Mesendoderm (in vitro differentiated cells): Measurements from ENCODE around the gene RBM39.

Experiments used
- DNase-seq: peaks from one replicate; pipeline ENCODE4 v3.0.0; 2013
- H2AK5ac ChIP-seq: 2 replicates; pipeline ENCODE4 v1.6.1; 2013; ENCODE audit warnings: low read length, inconsistent platforms
- H2BK120ac ChIP-seq: 2 replicates; pipeline ENCODE4 v1.6.1; 2013; ENCODE audit warnings: low read depth, mild to moderate bottlenecking, low read length, moderate library complexity, mixed read lengths
- H2BK15ac ChIP-seq: replicated peaks from 2 replicates; pipeline ENCODE4 v1.6.1; 2013; ENCODE audit warnings: low read depth, mild to moderate bottlenecking, moderate library complexity
- H2BK5ac ChIP-seq: 2 replicates; pipeline ENCODE4 v1.6.1; 2013; ENCODE audit warnings: low read length, inconsistent platforms
- H3K18ac ChIP-seq: 2 replicates; pipeline ENCODE4 v1.6.1; 2013; ENCODE audit warnings: mild to moderate bottlenecking, low read length, mixed read lengths
- H3K23ac ChIP-seq: one replicate; pipeline ENCODE4 v1.6.1; 2013; ENCODE audit warnings: low read length
- H3K27ac ChIP-seq: 2 replicates; pipeline ENCODE4 v1.5.1; 2013; ENCODE audit warnings: low read depth, mild to moderate bottlenecking, inconsistent platforms, low read length, moderate library complexity
- H3K27me3 ChIP-seq: 2 replicates; pipeline ENCODE4 v1.6.1; 2013; ENCODE audit warnings: low read length, control low read depth, mild to moderate bottlenecking, inconsistent platforms; ENCODE audit not compliant: insufficient read depth, poor library complexity
- H3K36me3 ChIP-seq: 2 replicates; pipeline ENCODE4 v1.6.1; 2013; ENCODE audit warnings: low read length, inconsistent platforms; ENCODE audit not compliant: control insufficient read depth, insufficient read depth
- H3K4ac ChIP-seq: one replicate; pipeline ENCODE4 v1.6.1; 2013; ENCODE audit warnings: low read depth, mild to moderate bottlenecking, low read length, moderate library complexity
- H3K4me1 ChIP-seq: 2 replicates; pipeline ENCODE4 v1.6.1; 2013; ENCODE audit warnings: low read depth, low read length, inconsistent platforms; ENCODE audit not compliant: control insufficient read depth
- H3K4me2 ChIP-seq: 2 replicates; pipeline ENCODE4 v1.6.1; 2013; ENCODE audit warnings: low read length
- H3K4me3 ChIP-seq: 2 replicates; pipeline ENCODE4 v1.5.1; 2013; ENCODE audit warnings: mild to moderate bottlenecking, low read length
- H3K56ac ChIP-seq: one replicate; pipeline ENCODE4 v1.6.1; 2013; ENCODE audit warnings: low read length
- H3K79me1 ChIP-seq: 2 replicates; pipeline ENCODE4 v1.6.1; 2013; ENCODE audit warnings: low read length, inconsistent platforms
- H3K79me2 ChIP-seq: 2 replicates; pipeline ENCODE4 v1.6.1; 2013; ENCODE audit warnings: mild to moderate bottlenecking, low read length; ENCODE audit not compliant: control insufficient read depth, insufficient read depth
- H3K9ac ChIP-seq: 2 replicates; pipeline ENCODE4 v1.6.1; 2013; ENCODE audit warnings: low read length, inconsistent platforms
- H4K5ac ChIP-seq: one replicate; pipeline ENCODE4 v1.6.1; 2013; ENCODE audit warnings: low read length
- H4K8ac ChIP-seq: one replicate; pipeline ENCODE4 v1.6.1; 2013; ENCODE audit warnings: low read depth, mild to moderate bottlenecking, control low read depth, low read length, moderate library complexity
- WGBS: extraction: QIAGEN DNeasy Blood & Tissue Kit; methylation state at CpG from one replicate; pipeline ENCODE4 v1.1.7; 2013; ENCODE audit warnings: low lambda C conversion rate, missing lambda C conversion rate; ENCODE audit not compliant: insufficient coverage; ENCODE audit errors: extremely low coverage; 5-methylcytosine and 5-hydroxymethylcytosine counted together

Gene RBM39

DNA sequence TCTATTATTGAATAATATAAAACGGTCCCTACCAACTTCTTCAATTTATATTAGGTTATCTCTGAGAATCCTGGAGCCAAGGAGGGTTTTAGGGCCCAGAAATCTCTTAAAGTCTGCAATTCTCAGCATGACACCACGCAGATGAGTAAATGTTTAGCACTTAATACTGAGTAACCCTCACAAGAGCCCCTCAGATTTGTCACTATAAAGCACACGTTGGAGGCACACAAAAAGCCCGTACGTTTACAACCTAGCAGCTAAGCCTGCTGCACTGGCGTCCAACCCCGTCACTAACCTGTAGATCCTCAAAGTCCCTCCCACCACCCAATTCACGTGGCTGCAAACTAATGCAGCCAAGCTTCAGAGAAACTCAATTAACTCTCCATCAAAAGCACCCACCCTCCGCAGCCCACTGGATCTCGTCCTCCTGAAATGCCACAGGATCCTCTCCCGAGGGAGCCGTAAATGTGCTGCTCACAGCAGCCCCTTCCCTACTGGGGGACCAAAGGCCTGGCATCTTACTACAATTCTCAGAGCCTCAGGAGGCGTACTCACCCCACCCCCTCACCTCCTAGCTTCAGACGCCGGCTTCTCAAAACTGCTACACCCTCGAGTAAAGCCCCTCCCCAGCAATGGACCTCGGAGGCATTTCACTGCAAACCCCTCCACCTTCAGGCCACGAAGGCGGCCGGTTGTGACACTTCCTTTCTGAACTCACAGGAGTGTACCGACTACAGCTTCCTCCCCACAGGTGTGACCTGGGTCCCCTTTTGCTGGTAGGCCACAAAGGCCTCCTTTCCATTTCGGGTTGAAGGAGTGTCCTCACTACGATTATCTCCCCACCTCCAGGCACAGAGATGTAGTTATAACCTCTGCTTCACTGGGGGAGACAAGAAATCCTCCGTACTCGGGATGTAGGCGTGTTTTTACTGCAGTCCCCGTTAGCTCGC lies 78.3 kb downstream of the RBM39 start:
- Histone ChIP-seq H3K36me3 (no peaks in the 10 kb centered on the region), H3K23ac (peak overlapping the region; percentile 95), H3K4me3 (peak overlapping the region; percentile 54), H4K8ac (no peak overlapping the region), H3K27me3 (no peaks in the 10 kb centered on the region), H3K79me2 (peaks cover 56% of the 10 kb centered on the region), H3K27ac (peak overlapping the region; percentile 70), H4K5ac (peak overlapping the region; percentile 15), H3K9ac (peak overlapping the region; percentile 96), H2BK120ac (no peak overlapping the region), H3K79me1 (no peaks in the 10 kb centered on the region), H3K4me1 (no peaks in the 10 kb centered on the region), H3K18ac (peak overlapping the region; percentile 88), H2AK5ac (peak overlapping the region; percentile 71), H3K4me2 (peak overlapping the region; percentile 86), H3K4ac (peak overlapping the region; percentile 97), H2BK5ac (peak overlapping the region; percentile 1), H3K56ac (peak overlapping the region; percentile 99), H2BK15ac (no peak overlapping the region)
- peak; percentile 89 for DNase-seq
- WGBS, result no CpG with 5 or more reads among the region's 28 CpGs

DNA sequence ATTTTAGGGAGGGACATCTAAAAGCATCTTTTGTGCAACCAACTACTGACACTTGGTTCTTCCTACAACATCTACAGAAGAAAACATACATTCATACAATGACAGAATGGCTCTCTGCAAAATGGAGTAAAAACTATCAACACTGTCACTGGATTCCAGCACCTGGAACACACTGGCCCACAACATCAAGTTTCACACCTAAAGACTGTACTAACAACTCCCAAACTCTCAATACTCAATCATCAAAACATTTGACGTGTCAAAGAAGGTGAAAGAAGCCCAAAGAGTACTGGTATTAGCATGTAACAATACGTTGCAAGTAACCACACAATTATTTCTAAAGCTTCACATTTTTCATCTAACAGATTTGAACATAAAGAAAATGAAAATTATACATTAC lies 79.5 kb downstream of the RBM39 start:
- Histone ChIP-seq H4K5ac (no peak overlapping the region), H3K18ac (no peak overlapping the region), H3K79me2 (peaks cover 65% of the 10 kb centered on the region), H2AK5ac (no peak overlapping the region), H2BK15ac (no peak overlapping the region), H3K27me3 (no peaks in the 10 kb centered on the region), H2BK120ac (no peak overlapping the region), H3K4me3 (no peak overlapping the region), H3K9ac (peak overlapping the region; percentile 7), H3K4ac (no peak overlapping the region), H3K23ac (no peak overlapping the region), H3K56ac (no peak overlapping the region), H3K27ac (no peak overlapping the region), H3K4me2 (peak overlapping the region; percentile 47), H2BK5ac (no peak overlapping the region), H3K79me1 (no peaks in the 10 kb centered on the region), H3K4me1 (no peaks in the 10 kb centered on the region), H4K8ac (no peak overlapping the region), H3K36me3 (no peaks in the 10 kb centered on the region)
- no peak for DNase-seq
- WGBS, result no CpG with 5 or more reads among the region's 2 CpGs

DNA sequence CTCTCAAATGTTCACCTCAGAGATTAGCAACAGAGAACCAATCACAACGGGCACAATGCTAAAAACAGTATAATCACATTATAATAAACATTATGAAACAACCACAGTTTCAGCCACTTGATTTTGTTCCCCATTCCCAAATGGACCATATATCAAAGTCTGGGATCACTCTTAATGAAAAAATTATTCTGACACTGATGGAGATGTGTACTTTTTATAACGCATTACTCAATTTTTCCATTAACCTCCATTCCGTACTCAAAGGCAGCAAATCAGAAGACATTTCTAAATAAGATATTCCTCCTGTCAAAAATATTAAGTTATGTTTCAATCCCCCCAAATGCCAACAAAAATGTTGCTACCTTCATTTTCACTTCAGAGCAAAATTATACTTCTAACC lies 80.2 kb downstream of the RBM39 start:
- H3K9ac ChIP-seq, result peak overlapping the region; percentile 43
- H3K4ac ChIP-seq, result no peak overlapping the region
- H3K4me3 ChIP-seq, result no peak overlapping the region
- no peak overlapping the region for H2BK15ac ChIP-seq
- WGBS, result no CpG with 5 or more reads among the region's 3 CpGs
- H3K36me3 ChIP-seq, result no peaks in the 10 kb centered on the region
- H2AK5ac ChIP-seq, result no peak overlapping the region
- no peak overlapping the region for H2BK120ac ChIP-seq
- H3K4me1 ChIP-seq, result no peaks in the 10 kb centered on the region
- no peak for DNase-seq
- no peak overlapping the region for H4K5ac ChIP-seq
- H3K79me2 ChIP-seq, result peaks cover 71% of the 10 kb centered on the region
- H3K56ac ChIP-seq, result no peak overlapping the region
- H3K18ac ChIP-seq, result no peak overlapping the region
- H3K79me1 ChIP-seq, result no peaks in the 10 kb centered on the region
- H4K8ac ChIP-seq, result no peak overlapping the region
- no peaks in the 10 kb centered on the region for H3K27me3 ChIP-seq
- no peak overlapping the region for H2BK5ac ChIP-seq
- peak overlapping the region; percentile 16 for H3K4me2 ChIP-seq
- no peak overlapping the region for H3K27ac ChIP-seq
- no peak overlapping the region for H3K23ac ChIP-seq

DNA sequence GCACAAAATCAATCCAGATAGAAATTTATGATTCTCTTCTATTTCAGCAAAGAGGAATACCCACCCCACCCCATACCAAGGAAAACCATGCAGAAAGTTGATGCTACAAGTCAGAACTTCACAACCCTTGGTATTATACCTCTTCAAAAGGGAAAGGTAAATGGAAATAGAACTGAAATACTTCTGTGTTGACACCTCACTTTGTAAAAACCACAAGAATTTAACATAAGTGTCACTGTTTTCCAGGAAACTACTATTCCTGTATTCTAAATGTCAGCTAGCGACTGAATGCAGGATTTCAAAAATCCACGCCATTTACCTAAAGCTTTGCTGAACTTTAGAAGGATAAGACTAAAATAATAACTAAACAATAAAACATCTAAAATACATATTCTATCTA lies 81.0 kb downstream of the RBM39 start:
- H3K4me2 ChIP-seq, result no peak overlapping the region
- no peak overlapping the region for H3K9ac ChIP-seq
- H4K5ac ChIP-seq, result no peak overlapping the region
- no peak overlapping the region for H3K4ac ChIP-seq
- peaks cover 78% of the 10 kb centered on the region for H3K79me2 ChIP-seq
- H2BK5ac ChIP-seq, result no peak overlapping the region
- H3K4me1 ChIP-seq, result no peaks in the 10 kb centered on the region
- no peak overlapping the region for H3K4me3 ChIP-seq
- H4K8ac ChIP-seq, result no peak overlapping the region
- no peaks in the 10 kb centered on the region for H3K36me3 ChIP-seq
- H3K23ac ChIP-seq, result no peak overlapping the region
- H3K27me3 ChIP-seq, result no peaks in the 10 kb centered on the region
- DNase-seq, result peak; percentile 29
- no peak overlapping the region for H2BK120ac ChIP-seq
- no peak overlapping the region for H2AK5ac ChIP-seq
- no peak overlapping the region for H3K56ac ChIP-seq
- no peak overlapping the region for H3K27ac ChIP-seq
- H3K18ac ChIP-seq, result no peak overlapping the region
- no peak overlapping the region for H2BK15ac ChIP-seq
- no CpG with 5 or more reads among the region's 2 CpGs for WGBS
- H3K79me1 ChIP-seq, result no peaks in the 10 kb centered on the region

DNA sequence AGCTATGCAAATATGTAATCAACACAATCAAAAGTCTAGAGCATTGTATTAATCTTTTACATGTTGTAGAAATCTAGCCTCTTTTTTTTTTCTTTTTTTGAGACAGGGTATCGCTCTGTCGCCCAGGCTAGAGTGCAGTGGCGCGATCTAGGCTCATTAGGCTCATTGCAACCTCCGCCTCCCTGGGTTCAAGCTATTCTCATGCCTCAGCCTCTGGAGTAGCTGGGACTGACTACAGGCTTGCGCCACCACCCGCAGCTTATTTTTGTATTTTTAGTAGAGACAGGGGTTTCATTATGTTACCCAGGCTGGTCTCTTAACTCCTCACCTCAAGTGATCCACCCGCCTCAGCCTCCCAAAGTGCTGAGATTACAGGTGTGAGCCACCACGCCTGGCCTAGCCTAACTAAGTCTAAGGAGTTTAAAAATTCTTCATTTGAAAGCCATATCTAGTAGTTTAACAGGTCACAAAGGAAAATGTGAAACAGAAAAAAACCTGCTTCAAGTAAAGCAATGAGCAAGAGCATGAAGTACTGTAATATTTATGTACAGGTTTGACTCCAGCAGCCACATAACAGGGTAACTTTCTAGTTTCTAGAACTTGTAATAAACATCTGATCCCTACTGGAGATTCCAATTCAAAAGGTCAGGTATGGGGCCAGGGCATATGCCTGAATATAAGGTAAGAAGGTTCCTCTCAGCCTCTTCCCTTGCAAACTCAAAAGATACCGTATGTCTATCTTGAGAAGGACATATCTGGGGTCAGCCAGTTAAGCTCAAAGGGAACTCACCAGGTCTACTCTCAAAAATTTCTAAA lies 81.7 kb downstream of the RBM39 start:
- Histone ChIP-seq H3K79me1 (no peaks in the 10 kb centered on the region), H3K18ac (no peak overlapping the region), H3K79me2 (peaks cover 78% of the 10 kb centered on the region), H2BK5ac (no peak overlapping the region), H3K4me3 (no peak overlapping the region), H3K27ac (no peak overlapping the region), H3K36me3 (no peaks in the 10 kb centered on the region), H3K23ac (no peak overlapping the region), H4K8ac (no peak overlapping the region), H3K4ac (no peak overlapping the region), H3K4me1 (no peaks in the 10 kb centered on the region), H2BK15ac (no peak overlapping the region), H3K27me3 (no peaks in the 10 kb centered on the region), H3K56ac (no peak overlapping the region), H3K4me2 (no peak overlapping the region), H2BK120ac (no peak overlapping the region), H4K5ac (no peak overlapping the region), H3K9ac (no peak overlapping the region), H2AK5ac (no peak overlapping the region)
- no peak for DNase-seq
- WGBS, result no CpG with 5 or more reads among the region's 10 CpGs
